ENCODE measurements around the gene SNAPC1. TPM values are rescaled to one million over a fixed set of nuclear protein-coding genes. Genes with fewer than 3 reads are reported as not detected.

The SNAPC1 gene
- total RNA-seq, 4 donors from 2014 or later = 3.2 to 9.2 (median 6.2) TPM

- 58 to 59% methylated on average over 5 of the region's 5 CpGs for WGBS, 2 donors
- TF ChIP-seq CTCF (IDR thresholded peaks at IDR 0.05) (no peak), POLR2A (IDR thresholded peaks at IDR 0.05) (no peak)
- DNase-seq = no peak
- peaks cover 4 to 40% (median 4%) of the 10 kb centered on the region in 3 donors for H3K36me3 ChIP-seq
- no peak overlapping the region for H3K4me3 ChIP-seq
- intact Hi-C loops (cut with DNase I) = no loop called here
- peak overlapping the region in 3 of 4 donors; percentile 23 to 49 (median 44) for H3K27ac ChIP-seq
- peaks cover 17 to 67% (median 40%) of the 10 kb centered on the region in 3 donors for H3K4me1 ChIP-seq
- no peaks in the 10 kb centered on the region for H3K27me3 ChIP-seq
- H3K9me3 ChIP-seq = no peaks in the 10 kb centered on the region
Observed at GRCh38 chr14:61719344-61720293, 42.6 kb upstream of the SNAPC1 start.

- intact Hi-C loops (cut with DNase I) = no loop called here
- Histone ChIP-seq H3K4me3 (no peak overlapping the region), H3K27ac (peak overlapping the region in 3 of 4 donors; percentile 1 to 31 (median 26)), H3K36me3 (peaks cover 4 to 46% (median 4%) of the 10 kb centered on the region in 3 donors), H3K27me3 (no peaks in the 10 kb centered on the region), H3K4me1 (peaks cover 17 to 60% (median 40%) of the 10 kb centered on the region in 3 donors), H3K9me3 (no peaks in the 10 kb centered on the region)
- no peak for TF ChIP-seq CTCF (IDR thresholded peaks at IDR 0.05)
- no peak for TF ChIP-seq POLR2A (IDR thresholded peaks at IDR 0.05)
- DNase-seq = no peak
- 65% methylated on average over 9 of the region's 9 CpGs for WGBS, 2 donors
Observed at GRCh38 chr14:61720294-61720661, 41.9 kb upstream of the SNAPC1 start.

GRCh38 chr14:61720741-61721140 lies 41.5 kb upstream of the SNAPC1 start:
- Histone ChIP-seq H3K4me3 (no peak overlapping the region), H3K9me3 (no peaks in the 10 kb centered on the region), H3K36me3 (peaks cover 4 to 51% (median 4%) of the 10 kb centered on the region in 3 donors), H3K4me1 (peaks cover 17 to 55% (median 36%) of the 10 kb centered on the region in 3 donors), H3K27ac (peak overlapping the region in 2 of 4 donors; percentile 1 to 31), H3K27me3 (no peaks in the 10 kb centered on the region)
- intact Hi-C loops (cut with DNase I) = no loop called here
- DNase-seq = no peak
- 20 to 35% methylated on average over 3 to 6 of the region's 6 CpGs for WGBS, 2 donors
- TF ChIP-seq POLR2A (IDR thresholded peaks at IDR 0.05) (no peak), CTCF (IDR thresholded peaks at IDR 0.05) (no peak)

- peaks cover 4 to 85% (median 16%) of the 10 kb centered on the region in 3 donors for H3K36me3 ChIP-seq
- TF ChIP-seq POLR2A (IDR thresholded peaks at IDR 0.05) = no peak
- TF ChIP-seq CTCF (IDR thresholded peaks at IDR 0.05) = no peak
- H3K27ac ChIP-seq = no peak overlapping the region
- H3K9me3 ChIP-seq = no peaks in the 10 kb centered on the region
- H3K27me3 ChIP-seq = no peaks in the 10 kb centered on the region
- no peak overlapping the region for H3K4me3 ChIP-seq
- DNase-seq = no peak
- intact Hi-C loops (cut with DNase I) = no loop called here
- 77 to 92% methylated on average over 2 of the region's 2 CpGs for WGBS, 2 donors
- H3K4me1 ChIP-seq = peaks cover 6 to 21% (median 10%) of the 10 kb centered on the region in 3 donors
Observed at GRCh38 chr14:61724133-61724532, 38.1 kb upstream of the SNAPC1 start.

Data from esophagus squamous epithelium (tissue), 5 donors.